GM18870 (cell line): ENCODE measurements around the gene PPIP5K1.
A peak's percentile ranks its signal among the peaks of the same experiment; 100 is the strongest.

Experiments used
- ATAC-seq: cut with Tn5 transposase; IDR thresholded peaks from one replicate; pipeline ENCODE4 v1.9.1; 2021; ENCODE audit warnings: moderate library complexity; ENCODE audit not compliant: unreplicated experiment

PPIP5K1 gene

GRCh38 chr15:43492673-43493601 lies 97.1 kb downstream of the PPIP5K1 start, which contains the start of gene TP53BP1:
TSS of gene TP53BP1 (minus strand) at chr15:43493156. CDS start at chr15:43493043, 113 bp downstream.
- ATAC-seq = peak; percentile 95

- no peak for ATAC-seq
These were observed 97.7 kb downstream of the PPIP5K1 start for GRCh38 chr15:43492266-43492665.

- ATAC-seq = no peak
These were observed 100.8 kb downstream of the PPIP5K1 start for GRCh38 chr15:43489191-43489590.

- ATAC-seq = no peak
These were observed 101.2 kb downstream of the PPIP5K1 start for GRCh38 chr15:43488790-43489189.

- ATAC-seq = no peak
These were observed 102.6 kb downstream of the PPIP5K1 start for GRCh38 chr15:43487271-43487895.

- ATAC-seq = no peak
These were observed 105.6 kb downstream of the PPIP5K1 start for GRCh38 chr15:43484455-43484854.
